Measurements from ENCODE around the gene FANCM.

FANCM gene

GRCh38 chr14:45238988-45239387 lies 103.3 kb downstream of the FANCM start:
- DNase-seq: no peak

- DNase-seq: no peak
Measured at GRCh38 chr14:45242706-45243105, 107.0 kb downstream of the FANCM start.

- DNase-seq: no peak
Measured at GRCh38 chr14:45246151-45246550, 110.4 kb downstream of the FANCM start.

- no peak for DNase-seq
Measured at GRCh38 chr14:45246691-45247090, 111.0 kb downstream of the FANCM start.

DNA sequence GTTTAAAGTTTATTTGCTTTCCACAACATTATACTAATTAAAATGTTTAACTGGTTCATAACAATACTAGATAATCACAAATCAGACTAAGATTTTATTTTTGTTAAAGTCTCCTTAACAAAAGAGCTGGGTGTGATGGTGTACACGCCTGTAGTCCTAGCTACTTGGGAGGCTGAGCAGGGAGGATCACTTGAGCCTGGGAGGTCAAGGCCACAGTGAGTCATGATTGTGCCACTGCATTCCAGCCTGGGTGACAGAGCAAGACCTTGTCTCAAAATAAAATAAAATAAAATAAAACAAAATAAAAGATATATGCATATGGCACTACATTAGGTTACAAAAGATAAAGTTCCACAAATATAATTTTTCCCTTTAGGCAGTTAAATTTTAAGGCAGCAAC lies 111.7 kb downstream of the FANCM start:
- no peak for DNase-seq

DNA sequence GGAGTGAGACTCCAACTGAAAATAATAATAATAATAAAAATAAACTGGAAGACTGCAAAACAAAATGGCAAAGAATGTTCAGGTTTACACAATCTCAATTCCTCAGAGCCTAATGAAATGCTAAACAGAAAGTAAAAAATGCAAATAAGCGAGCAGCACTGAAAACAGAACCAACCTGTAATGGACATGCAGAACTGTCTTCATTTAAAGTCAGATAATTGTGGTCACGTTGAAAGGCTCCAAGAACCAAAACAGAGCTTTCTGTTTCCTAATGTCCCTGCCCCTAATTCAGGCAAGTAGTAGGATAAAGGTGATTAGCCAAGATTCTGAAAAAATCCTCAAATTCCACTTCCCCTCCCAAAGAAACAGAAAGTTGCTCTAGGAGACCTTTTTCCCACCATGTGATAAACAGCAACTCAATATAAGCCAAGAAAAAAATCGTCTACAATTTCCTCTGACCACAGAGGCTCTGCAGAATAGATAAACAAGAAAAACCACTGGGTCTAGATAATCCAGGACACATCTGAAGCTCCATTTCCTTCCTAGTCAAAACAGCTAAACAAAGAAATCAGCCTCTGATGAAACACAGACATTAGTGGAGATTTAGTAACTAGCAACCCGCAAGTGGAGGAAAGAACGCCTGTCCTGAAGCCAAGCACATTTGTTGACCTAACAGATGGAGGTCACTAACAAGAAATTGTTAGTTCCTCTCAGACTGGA lies 114.3 kb downstream of the FANCM start:
- DNase-seq: peak in 2 of 58 donors; percentile 2 to 28
